Liver (tissue), 9 donors: ENCODE results near the gene TXK. TPM values are rescaled to one million over a fixed set of nuclear protein-coding genes. Genes with fewer than 3 reads are reported as not detected.
"Not testable (repeated sequence)": the region's sequence is repeated elsewhere in the genome, so short reads cannot be mapped to it uniquely, and the experiment has no call there.

Experiments
- DNase-seq: peaks from one replicate; pipeline ENCODE4 v3.0.0-alpha.2; 2017; ENCODE audit warnings: low spot score
- H3K27ac ChIP-seq, 2 donors: one replicate each; pipeline ENCODE4 v1.7.0; 2013; ENCODE audit warnings: inconsistent platforms in 2 of 2, low read length in 2 of 2, control low read depth in 1 of 2, low read depth in 1 of 2, mild to moderate bottlenecking in 1 of 2
- H3K27me3 ChIP-seq, 4 donors: one replicate each; pipeline versions ENCODE4 v1.6.1 to v1.7.0; 2013; ENCODE audit warnings: low read length in 3 of 4, inconsistent platforms in 1 of 4, mild to moderate bottlenecking in 1 of 4, moderate library complexity in 1 of 4; ENCODE audit not compliant: control insufficient read depth in 4 of 4, insufficient read depth in 4 of 4
- H3K36me3 ChIP-seq, 4 donors: one replicate each; pipeline versions ENCODE4 v1.6.1 to v1.7.0; 2013; ENCODE audit warnings: low read length in 3 of 4, mild to moderate bottlenecking in 3 of 4, low read depth in 1 of 4, moderate library complexity in 1 of 4; ENCODE audit not compliant: control insufficient read depth in 4 of 4, insufficient read depth in 3 of 4
- H3K4me1 ChIP-seq, 4 donors: one replicate each; pipeline versions ENCODE4 v1.6.1 to v1.7.0; 2013; ENCODE audit warnings: low read length in 3 of 4, mild to moderate bottlenecking in 3 of 4, moderate library complexity in 1 of 4; ENCODE audit not compliant: control insufficient read depth in 4 of 4, insufficient read depth in 4 of 4
- H3K4me3 ChIP-seq, 3 donors: one replicate each; pipeline versions ENCODE4 v1.6.1 to v1.7.0; 2013; ENCODE audit warnings: low read length in 3 of 3, control low read depth in 1 of 3, low read depth in 1 of 3, mild to moderate bottlenecking in 1 of 3
- H3K9ac ChIP-seq, 2 donors: one replicate each; pipeline ENCODE4 v1.7.0; 2013; ENCODE audit warnings: low read length in 2 of 2, mild to moderate bottlenecking in 2 of 2, moderate library complexity in 2 of 2, control low read depth in 1 of 2, low read depth in 1 of 2
- H3K9me3 ChIP-seq, 4 donors: one replicate each; pipeline versions ENCODE4 v1.6.1 to v1.7.0; 2013; ENCODE audit warnings: low read length in 3 of 4; ENCODE audit not compliant: control insufficient read depth in 4 of 4
- CTCF ChIP-seq: fragments of 150-350 bp; IDR thresholded peaks from 2 replicates; pipeline ENCODE4 v1.5.1; 2017; ENCODE audit warnings: improper control_type of control experiment, low read depth, low read length; ENCODE audit not compliant: missing input control
- EGR1 ChIP-seq, 2 donors: IDR thresholded peaks; 2 replicates each; pipeline ENCODE4 v1.6.1; 2016 to 2018; ENCODE audit warnings: antibody characterized with exemption in 2 of 2, low read depth in 2 of 2
- FOXA1 ChIP-seq: IDR thresholded peaks from 2 replicates; pipeline ENCODE4 v1.6.1; 2016; ENCODE audit warnings: antibody characterized with exemption
- FOXA2 ChIP-seq: IDR thresholded peaks from 2 replicates; pipeline ENCODE4 v1.6.1; 2016; ENCODE audit warnings: antibody characterized with exemption
- GABPA ChIP-seq, 2 donors: IDR thresholded peaks in 1 of 2; conservative IDR thresholded peaks in 1 of 2; 2 replicates each; pipeline ENCODE4 v1.6.1; 2016; ENCODE audit warnings: antibody characterized with exemption in 2 of 2, mild to moderate bottlenecking in 1 of 2, moderate library complexity in 1 of 2
- HNF4A ChIP-seq, 2 donors: conservative IDR thresholded peaks; 2 replicates each; pipeline ENCODE4 v1.6.1; 2016; ENCODE audit warnings: antibody characterized with exemption in 2 of 2, mild to moderate bottlenecking in 2 of 2
- JUND ChIP-seq, 2 donors: IDR thresholded peaks; 2 replicates each; pipeline ENCODE4 v1.6.1; 2016; ENCODE audit warnings: antibody characterized with exemption in 2 of 2
- NR2F2 ChIP-seq: IDR thresholded peaks from 2 replicates; pipeline ENCODE4 v1.6.1; 2016; ENCODE audit warnings: antibody characterized with exemption
- RXRA ChIP-seq, 2 donors: IDR thresholded peaks; 2 replicates each; pipeline ENCODE4 v1.6.1; 2017 to 2018; ENCODE audit warnings: antibody characterized with exemption in 2 of 2, mild to moderate bottlenecking in 1 of 2
- SP1 ChIP-seq: IDR thresholded peaks from 2 replicates; pipeline ENCODE4 v1.6.1; 2018; ENCODE audit warnings: antibody characterized with exemption, mild to moderate bottlenecking
- YY1 ChIP-seq: IDR thresholded peaks from 2 replicates; pipeline ENCODE4 v1.6.1; 2016; ENCODE audit warnings: antibody characterized with exemption, mild to moderate bottlenecking
- WGBS: extraction: QIAGEN DNeasy Blood & Tissue Kit; methylation state at CpG from one replicate; pipeline ENCODE4 v1.1.7; 2013; 5-methylcytosine and 5-hydroxymethylcytosine counted together
- polyA plus RNA-seq, 2 donors: library from polyadenylated mRNA; stranded (reverse) in 1 of 2; unstranded in 1 of 2; fragments of 200-250 nt in 1 of 2; fragments of >200 nt in 1 of 2; fragmentation: Nextera tagmentation in 1 of 2; extraction: Ambion mirVana in 1 of 2; gene quantifications; one replicate each; pipeline versions ENCODE4 v1.2.1 to v1.2.3, GENCODE V29; 2013 to 2015
- total RNA-seq, 2 donors: library from RNA; depleted of rRNA; stranded (reverse); fragments of >200 nt; gene quantifications; one replicate each; pipeline ENCODE4 v1.2.3, GENCODE V29; 2014
- TF ChIP-seq, protein P1 (sequence below): IDR thresholded peaks from 2 replicates; pipeline ENCODE4 v1.6.1; 2016; ENCODE audit warnings: antibody characterized with exemption
- TF ChIP-seq, protein P2 (sequence below): IDR thresholded peaks from 2 replicates; pipeline ENCODE4 v1.6.1; 2016; ENCODE audit warnings: antibody characterized with exemption
- donor health status: healthy.
- donor health status: healthy.
- donor health status: healthy.
- donor health status: healthy.
- donor health status: healthy.

TXK gene
- total and polyA plus RNA-seq, 4 donors, result 0.43 to 4.9 (median 1.4) TPM

- not testable (repeated sequence) for H3K9me3 ChIP-seq, H3K27ac ChIP-seq, H3K4me3 ChIP-seq, H3K36me3 ChIP-seq, DNase-seq, H3K27me3 ChIP-seq, H3K9ac ChIP-seq
- H3K4me1 ChIP-seq, result peaks cover 0 to 16% (median 13%) of the 10 kb centered on the region in 4 donors
- WGBS, result 97% methylated on average over 9 of the region's 9 CpGs
Observed at GRCh38 chr4:48164561-48164960, 30.5 kb upstream of the TXK start.

GRCh38 chr4:48163746-48164145, 29.7 kb upstream of the TXK start:
- no peaks in the 10 kb centered on the region for H3K9me3 ChIP-seq
- no peak for TF ChIP-seq NR2F2
- TF ChIP-seq RXRA (IDR thresholded peaks at IDR 0.05), result no peak
- TF ChIP-seq SP1, result no peak
- WGBS, result 26% methylated on average over 1 of the region's 1 CpG
- H3K27ac ChIP-seq, result no peak overlapping the region
- peaks cover 0 to 16% (median 13%) of the 10 kb centered on the region in 4 donors for H3K4me1 ChIP-seq
- H3K27me3 ChIP-seq, result no peaks in the 10 kb centered on the region
- peaks cover 0 to 5% (median 3%) of the 10 kb centered on the region in 4 donors for H3K36me3 ChIP-seq
- H3K4me3 ChIP-seq, result peak overlapping the region in 2 of 3 donors; percentile 41 to 49
- peak overlapping the region; percentile 1 to 59 for H3K9ac ChIP-seq
- no peak for DNase-seq

- Histone ChIP-seq H3K36me3 (peaks cover 0 to 3% (median 1%) of the 10 kb centered on the region in 4 donors), H3K4me3 (no peak overlapping the region), H3K9ac (no peak overlapping the region), H3K9me3 (no peaks in the 10 kb centered on the region), H3K4me1 (peaks cover 0 to 16% (median 13%) of the 10 kb centered on the region in 4 donors), H3K27me3 (no peaks in the 10 kb centered on the region), H3K27ac (peak overlapping the region in 1 of 2 donors; percentile 4)
- TF ChIP-seq HNF4A (conservative IDR thresholded peaks at IDR 0.05), result peak; percentile 17 to 63
- no peak for TF ChIP-seq EGR1 (IDR thresholded peaks at IDR 0.05; ENCODE audit: low read depth in 2 of 2)
- TF ChIP-seq YY1, result no peak
- DNase-seq, result no peak
- 64% methylated on average over 4 of the region's 4 CpGs for WGBS
Observed at GRCh38 chr4:48162162-48162561, 28.1 kb upstream of the TXK start.

DNA sequence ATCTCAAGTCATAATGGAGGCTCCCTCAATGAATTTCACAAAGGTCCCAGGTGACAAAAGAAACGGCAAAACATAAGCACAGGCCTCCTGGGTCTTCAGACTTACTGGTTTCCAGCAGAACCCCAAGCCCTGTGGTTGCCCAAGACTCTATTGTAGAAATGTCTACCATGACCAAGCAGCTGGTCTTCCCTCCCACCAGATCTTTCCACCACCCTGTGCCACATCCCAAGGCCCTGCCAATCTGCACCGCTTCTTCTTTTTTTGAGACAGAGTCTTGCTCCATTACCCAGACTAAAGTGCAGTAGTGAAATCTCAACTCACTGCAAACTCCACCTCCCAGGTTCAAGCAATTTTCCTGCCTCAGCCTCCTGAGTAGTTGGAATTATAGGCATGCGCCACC, 23.2 kb upstream of the TXK start:
- H3K4me1 ChIP-seq, result peaks cover 0 to 6% (median 4%) of the 10 kb centered on the region in 4 donors
- 98% methylated on average over 3 of the region's 3 CpGs for WGBS

GRCh38 chr4:48156423-48156822, 22.4 kb upstream of the TXK start:
- Histone ChIP-seq H3K4me3 (no peak overlapping the region), H3K4me1 (no peaks in the 10 kb centered on the region), H3K36me3 (peaks cover 0 to 13% (median 4%) of the 10 kb centered on the region in 4 donors), H3K9me3 (no peaks in the 10 kb centered on the region), H3K27ac (no peak overlapping the region), H3K9ac (no peak overlapping the region), H3K27me3 (no peaks in the 10 kb centered on the region)
- 99% methylated on average over 1 of the region's 1 CpG for WGBS
- DNase-seq, result no peak
- TF ChIP-seq, protein P1, sequence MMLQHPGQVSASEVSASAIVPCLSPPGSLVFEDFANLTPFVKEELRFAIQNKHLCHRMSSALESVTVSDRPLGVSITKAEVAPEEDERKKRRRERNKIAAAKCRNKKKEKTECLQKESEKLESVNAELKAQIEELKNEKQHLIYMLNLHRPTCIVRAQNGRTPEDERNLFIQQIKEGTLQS, result no peak
- TF ChIP-seq JUND (IDR thresholded peaks at IDR 0.05) (no peak), NR2F2 (no peak), FOXA2 (no peak), HNF4A (conservative IDR thresholded peaks at IDR 0.05) (no peak), CTCF (no peak), FOXA1 (no peak), RXRA (IDR thresholded peaks at IDR 0.05) (no peak), GABPA (IDR thresholded peaks at IDR 0.05 in 1 of 2, conservative IDR thresholded peaks at IDR 0.05 in 1 of 2) (no peak), EGR1 (IDR thresholded peaks at IDR 0.05; ENCODE audit: low read depth in 2 of 2) (no peak)
- TF ChIP-seq, protein P2, sequence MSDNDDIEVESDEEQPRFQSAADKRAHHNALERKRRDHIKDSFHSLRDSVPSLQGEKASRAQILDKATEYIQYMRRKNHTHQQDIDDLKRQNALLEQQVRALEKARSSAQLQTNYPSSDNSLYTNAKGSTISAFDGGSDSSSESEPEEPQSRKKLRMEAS, result no peak

More for the DNA sequence above, 23.2 kb upstream of the TXK start:
- Histone ChIP-seq H3K4me3 (no peak overlapping the region), H3K27me3 (no peaks in the 10 kb centered on the region), H3K36me3 (peaks cover 0 to 13% (median 3%) of the 10 kb centered on the region in 4 donors), H3K9me3 (no peaks in the 10 kb centered on the region), H3K9ac (no peak overlapping the region), H3K27ac (no peak overlapping the region)
- no peak for DNase-seq
- no peak for TF ChIP-seq YY1
- no peak for TF ChIP-seq GABPA (IDR thresholded peaks at IDR 0.05 in 1 of 2, conservative IDR thresholded peaks at IDR 0.05 in 1 of 2)
- TF ChIP-seq JUND (IDR thresholded peaks at IDR 0.05), result no peak
- TF ChIP-seq SP1, result no peak
- TF ChIP-seq, protein P1, result no peak
- TF ChIP-seq HNF4A (conservative IDR thresholded peaks at IDR 0.05), result no peak
- TF ChIP-seq FOXA2, result no peak
- TF ChIP-seq FOXA1, result no peak
